Measurements from ENCODE around the gene LDLRAD4. TPM values are rescaled to one million over a fixed set of nuclear protein-coding genes. Genes with fewer than 3 reads are reported as not detected.

The LDLRAD4 gene
- total RNA-seq, 1 experiment from 2014 or later: not detected

DNA sequence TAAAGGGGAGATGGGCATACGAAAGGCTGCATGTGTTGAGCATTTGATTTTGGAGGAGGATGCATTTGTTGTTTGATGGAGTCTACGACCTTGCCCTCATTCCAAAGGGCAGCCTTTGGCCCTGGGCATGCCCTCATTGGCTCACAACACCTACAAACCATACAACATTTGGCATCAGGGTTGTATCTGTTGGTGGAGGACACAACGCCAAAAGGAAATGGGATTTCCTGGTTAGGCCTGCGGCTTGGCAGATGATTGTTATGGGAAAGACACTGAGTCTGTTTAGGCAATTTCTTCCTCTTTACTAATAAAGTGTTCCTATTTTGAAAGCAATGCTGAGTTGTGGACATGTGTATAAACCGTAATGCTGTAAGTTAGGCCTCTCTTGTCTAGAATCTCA is 246.9 kb downstream of the LDLRAD4 start:
- intact Hi-C loops (cut with micrococcal nuclease): no loop called here
- no peaks in the 10 kb centered on the region for H3K79me2 ChIP-seq (ENCODE audit: low read length)
- DNase-seq (no peak), ATAC-seq (no peak)
- no peaks in the 10 kb centered on the region for H4K20me1 ChIP-seq (ENCODE audit: low read length)
- CTCF ChIA-PET: no interaction called here
- H2AFZ ChIP-seq (ENCODE audit: low read length): no peak overlapping the region
- H3K4me2 ChIP-seq (ENCODE audit: low read length): no peak overlapping the region
- no peaks in the 10 kb centered on the region for H3K9me3 ChIP-seq (ENCODE audit: low read length)
- POLR2A ChIA-PET (ENCODE audit: unreplicated experiment): no interaction called here
- no peak overlapping the region for H3K9ac ChIP-seq (ENCODE audit: low read length)
- TF ChIP-seq CTCF (conservative IDR thresholded peaks at IDR 0.05; ENCODE audit: low read depth, low read length) (no peak), EZH2phosphoT487 (IDR thresholded peaks at IDR 0.05; ENCODE audit: borderline replicate concordance, low read length) (no peak)
- no peaks in the 10 kb centered on the region for H3F3A ChIP-seq (ENCODE audit: low read length, unreplicated experiment)
- no peak overlapping the region for H3K27ac ChIP-seq (ENCODE audit: low read length)
- no peaks in the 10 kb centered on the region for H3K4me1 ChIP-seq (ENCODE audit: insufficient read depth, low read length)
- no peaks in the 10 kb centered on the region for H3K36me3 ChIP-seq (ENCODE audit: low read depth, low read length)
- no peaks in the 10 kb centered on the region for H3K9me2 ChIP-seq (replicated peaks; ENCODE audit: low read length)
- peaks cover 58% of the 10 kb centered on the region for H3K27me3 ChIP-seq (ENCODE audit: low read length)
- H3K4me3 ChIP-seq (ENCODE audit: low read length): no peak overlapping the region
- BruUV-seq (replicated peaks): no TSS peak

- Histone ChIP-seq H3F3A (ENCODE audit: low read length, unreplicated experiment) (no peaks in the 10 kb centered on the region), H3K4me3 (ENCODE audit: low read length) (no peak overlapping the region), H3K27ac (ENCODE audit: low read length) (no peak overlapping the region), H3K9me3 (ENCODE audit: low read length) (no peaks in the 10 kb centered on the region), H3K36me3 (ENCODE audit: low read depth, low read length) (no peaks in the 10 kb centered on the region), H3K27me3 (ENCODE audit: low read length) (peaks cover 59% of the 10 kb centered on the region), H3K4me2 (ENCODE audit: low read length) (no peak overlapping the region), H4K20me1 (ENCODE audit: low read length) (no peaks in the 10 kb centered on the region), H3K79me2 (ENCODE audit: low read length) (no peaks in the 10 kb centered on the region), H3K9ac (ENCODE audit: low read length) (no peak overlapping the region), H3K4me1 (ENCODE audit: insufficient read depth, low read length) (no peaks in the 10 kb centered on the region), H3K9me2 (replicated peaks; ENCODE audit: low read length) (no peaks in the 10 kb centered on the region), H2AFZ (ENCODE audit: low read length) (no peak overlapping the region)
- POLR2A ChIA-PET (ENCODE audit: unreplicated experiment): no interaction called here
- TF ChIP-seq EZH2phosphoT487 (IDR thresholded peaks at IDR 0.05; ENCODE audit: borderline replicate concordance, low read length) (no peak), CTCF (conservative IDR thresholded peaks at IDR 0.05; ENCODE audit: low read depth, low read length) (no peak), EZH2 (IDR thresholded peaks at IDR 0.05; ENCODE audit: low read length, unreplicated experiment) (no peak)
- ATAC-seq: no peak
- intact Hi-C loops (cut with micrococcal nuclease): no loop called here
- no peak for DNase-seq
- BruUV-seq (replicated peaks): no TSS peak
- CTCF ChIA-PET: no interaction called here
Observed at GRCh38 chr18:13470516-13471197, 252.1 kb downstream of the LDLRAD4 start.

DNA sequence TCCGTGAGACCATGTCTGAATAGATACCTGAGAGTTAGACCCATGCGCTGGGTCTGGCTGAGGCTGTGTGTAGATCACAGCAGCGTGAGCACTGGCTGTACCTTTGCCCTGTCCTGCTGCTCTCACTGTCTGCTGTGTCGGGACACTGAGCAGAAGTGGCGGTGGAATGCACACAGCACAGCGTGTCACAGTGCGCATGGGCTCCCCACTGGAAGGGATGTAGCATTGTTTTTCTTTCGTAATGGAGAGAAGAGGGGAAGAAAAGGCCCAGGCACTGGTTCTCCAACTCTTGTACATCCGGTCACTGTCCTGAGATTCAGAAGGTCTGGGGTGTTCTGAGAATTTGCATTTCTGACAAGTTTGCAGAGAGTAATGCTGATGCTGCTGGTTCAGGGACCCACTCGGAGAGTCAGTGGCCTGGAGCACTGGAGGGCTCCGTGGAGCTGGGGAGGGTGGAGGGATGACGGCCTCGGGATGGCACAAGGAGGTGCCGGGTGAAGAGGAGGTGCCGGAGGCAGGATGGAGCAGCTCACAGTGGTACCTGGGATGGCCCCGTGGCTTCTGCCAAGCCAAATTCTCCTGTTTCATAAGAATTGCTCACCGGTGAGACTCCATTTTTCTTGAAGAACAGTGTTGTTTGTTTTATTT is 252.8 kb downstream of the LDLRAD4 start:
- TF ChIP-seq EZH2 (IDR thresholded peaks at IDR 0.05; ENCODE audit: low read length, unreplicated experiment) (no peak), CTCF (conservative IDR thresholded peaks at IDR 0.05; ENCODE audit: low read depth, low read length) (no peak)
- H3K27ac ChIP-seq (ENCODE audit: low read length): no peak overlapping the region
- no peak overlapping the region for H3K4me3 ChIP-seq (ENCODE audit: low read length)
- POLR2A ChIA-PET (ENCODE audit: unreplicated experiment): no interaction called here
- ATAC-seq (no peak), DNase-seq (no peak)
- no peaks in the 10 kb centered on the region for H4K20me1 ChIP-seq (ENCODE audit: low read length)
- no peaks in the 10 kb centered on the region for H3K36me3 ChIP-seq (ENCODE audit: low read depth, low read length)
- no peak overlapping the region for H3K9ac ChIP-seq (ENCODE audit: low read length)
- no peaks in the 10 kb centered on the region for H3K9me3 ChIP-seq (ENCODE audit: low read length)
- no peaks in the 10 kb centered on the region for H3K9me2 ChIP-seq (replicated peaks; ENCODE audit: low read length)
- BruUV-seq (replicated peaks): no TSS peak
- no peaks in the 10 kb centered on the region for H3K4me1 ChIP-seq (ENCODE audit: insufficient read depth, low read length)
- peaks cover 66% of the 10 kb centered on the region for H3K27me3 ChIP-seq (ENCODE audit: low read length)
- intact Hi-C loops (cut with micrococcal nuclease): no loop called here
- H3K79me2 ChIP-seq (ENCODE audit: low read length): no peaks in the 10 kb centered on the region
- H2AFZ ChIP-seq (ENCODE audit: low read length): no peak overlapping the region
- H3K4me2 ChIP-seq (ENCODE audit: low read length): no peak overlapping the region
- H3F3A ChIP-seq (ENCODE audit: low read length, unreplicated experiment): no peaks in the 10 kb centered on the region
- CTCF ChIA-PET: no interaction called here
